ENCODE measurements around the gene C17orf67.
A peak's percentile ranks its signal among the peaks of the same experiment; 100 is the strongest.

Gene C17orf67

GRCh38 chr17:56833057-56833808 is 487 bp downstream of the C17orf67 start:
- DNase-seq (ENCODE audit: low spot score): no peak

- no peak for DNase-seq (ENCODE audit: low spot score)
Observed at GRCh38 chr17:56832446-56832845, 1.3 kb downstream of the C17orf67 start.

- no peak for DNase-seq (ENCODE audit: low spot score)
Observed at GRCh38 chr17:56831369-56832095, 2.2 kb downstream of the C17orf67 start.

GRCh38 chr17:56830726-56831368 is 2.9 kb downstream of the C17orf67 start:
- DNase-seq (ENCODE audit: low spot score): no peak

DNA sequence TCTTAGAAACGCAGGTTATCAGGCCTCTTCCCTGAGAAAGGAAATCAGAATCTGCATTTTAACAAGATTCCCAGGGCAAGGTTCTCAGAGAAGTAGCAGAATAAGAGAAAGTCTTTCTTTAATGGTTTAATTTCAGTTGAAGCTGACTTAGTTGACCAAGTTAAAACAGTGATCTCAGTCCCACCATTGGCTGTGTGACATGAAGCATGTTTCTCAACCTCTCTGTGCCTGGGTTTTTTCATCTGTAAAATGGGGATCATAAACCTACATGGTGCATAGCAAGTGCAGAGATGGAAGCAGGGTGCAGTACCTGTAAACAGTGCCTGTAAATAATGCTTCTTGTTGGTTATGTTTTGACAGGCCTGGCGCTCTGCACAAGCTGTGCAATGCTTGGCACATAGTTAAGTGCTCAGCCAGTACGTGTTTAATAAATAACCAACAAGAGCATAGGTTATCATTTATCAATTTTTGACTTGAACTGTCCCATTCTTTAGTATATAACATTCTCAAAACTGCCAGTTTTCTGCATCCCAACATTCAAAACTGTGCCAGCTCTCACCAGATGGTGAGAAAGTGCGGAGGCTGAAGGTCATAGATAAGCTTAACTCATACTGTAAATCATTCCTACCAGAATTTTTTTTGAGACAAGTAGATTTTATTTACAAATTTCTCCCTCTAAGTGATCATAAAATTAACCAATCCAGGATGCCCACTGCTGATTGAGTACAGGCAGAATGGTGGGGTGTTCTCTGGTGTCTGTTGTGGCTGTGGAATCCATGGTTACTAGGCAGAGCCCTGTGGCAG is 6.9 kb downstream of the C17orf67 start:
- no peak for DNase-seq (ENCODE audit: low spot score)

GRCh38 chr17:56824503-56824902 is 9.2 kb downstream of the C17orf67 start:
- DNase-seq (ENCODE audit: low spot score): no peak

GRCh38 chr17:56823848-56824247 is 9.9 kb downstream of the C17orf67 start:
- DNase-seq (ENCODE audit: low spot score): no peak

DNA sequence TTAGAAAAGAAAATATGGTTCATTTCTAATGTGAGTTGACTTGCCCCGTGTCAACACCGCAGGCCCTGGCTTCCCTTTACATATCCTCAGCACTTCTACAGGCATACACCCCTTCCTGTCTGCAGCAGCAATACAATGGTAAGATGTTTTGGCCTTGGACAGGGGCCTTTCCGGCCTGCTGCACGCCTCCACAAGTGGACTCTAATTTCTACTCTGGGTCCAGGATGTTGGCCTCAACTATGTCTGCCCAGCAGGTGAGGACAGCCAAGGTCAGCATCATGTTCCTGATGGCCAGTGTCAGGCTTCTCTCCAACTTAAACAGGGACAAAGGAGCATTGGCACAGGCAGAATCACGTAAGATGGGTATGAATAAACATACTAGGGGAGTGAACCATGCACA is 11.0 kb downstream of the C17orf67 start:
- no peak for DNase-seq (ENCODE audit: low spot score)

DNA sequence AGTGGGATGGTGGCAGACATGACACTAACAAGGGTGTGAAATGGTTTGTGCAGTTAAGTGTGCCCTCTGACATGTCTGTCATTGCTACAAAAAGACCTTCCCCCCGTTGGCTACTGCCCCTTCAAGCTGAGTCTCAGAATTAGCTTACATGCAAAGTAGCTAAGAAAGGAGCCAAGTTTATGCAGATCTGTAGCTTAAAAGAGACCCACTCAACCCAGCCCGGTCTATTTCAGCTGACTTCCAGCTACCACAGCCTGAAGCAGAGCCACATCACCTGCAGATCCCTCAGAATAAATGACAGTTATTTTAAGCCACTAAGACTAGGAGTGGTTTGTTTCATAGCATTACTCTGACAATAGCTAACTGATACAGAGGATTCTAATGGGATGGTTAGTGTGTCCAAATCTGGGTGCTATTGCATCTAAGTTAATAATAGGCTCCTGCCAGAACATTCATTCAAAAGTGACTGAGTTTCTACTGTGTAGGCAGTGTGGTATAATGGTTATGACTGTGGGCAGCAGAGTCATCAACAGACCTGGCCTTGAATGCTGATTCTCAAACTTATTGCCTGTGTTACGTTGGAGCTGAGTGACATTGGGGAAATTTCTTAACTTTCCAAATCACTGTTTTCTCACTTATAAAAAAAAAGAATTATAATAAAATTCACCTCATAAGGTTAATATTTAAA is 11.7 kb downstream of the C17orf67 start:
- no peak for DNase-seq (ENCODE audit: low spot score)

DNA sequence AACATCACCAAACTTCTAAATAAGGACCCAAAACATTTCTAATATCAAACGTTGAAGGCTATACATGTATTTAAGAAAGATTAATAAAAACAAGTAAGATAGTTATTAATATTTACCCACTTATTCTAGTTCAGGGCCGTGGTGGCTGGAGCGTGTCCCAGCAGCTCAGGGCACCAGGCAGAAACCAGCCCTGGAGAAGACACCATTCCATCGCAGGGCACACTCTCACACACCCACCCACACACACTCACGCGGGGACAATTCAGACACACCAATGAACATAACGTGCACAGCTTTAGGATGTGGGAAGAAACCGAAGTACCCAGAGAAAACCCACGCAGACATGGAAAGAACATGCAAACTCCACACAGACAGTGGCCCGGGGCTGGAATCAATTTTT is 13.5 kb downstream of the C17orf67 start:
- DNase-seq (ENCODE audit: low spot score): no peak

DNA sequence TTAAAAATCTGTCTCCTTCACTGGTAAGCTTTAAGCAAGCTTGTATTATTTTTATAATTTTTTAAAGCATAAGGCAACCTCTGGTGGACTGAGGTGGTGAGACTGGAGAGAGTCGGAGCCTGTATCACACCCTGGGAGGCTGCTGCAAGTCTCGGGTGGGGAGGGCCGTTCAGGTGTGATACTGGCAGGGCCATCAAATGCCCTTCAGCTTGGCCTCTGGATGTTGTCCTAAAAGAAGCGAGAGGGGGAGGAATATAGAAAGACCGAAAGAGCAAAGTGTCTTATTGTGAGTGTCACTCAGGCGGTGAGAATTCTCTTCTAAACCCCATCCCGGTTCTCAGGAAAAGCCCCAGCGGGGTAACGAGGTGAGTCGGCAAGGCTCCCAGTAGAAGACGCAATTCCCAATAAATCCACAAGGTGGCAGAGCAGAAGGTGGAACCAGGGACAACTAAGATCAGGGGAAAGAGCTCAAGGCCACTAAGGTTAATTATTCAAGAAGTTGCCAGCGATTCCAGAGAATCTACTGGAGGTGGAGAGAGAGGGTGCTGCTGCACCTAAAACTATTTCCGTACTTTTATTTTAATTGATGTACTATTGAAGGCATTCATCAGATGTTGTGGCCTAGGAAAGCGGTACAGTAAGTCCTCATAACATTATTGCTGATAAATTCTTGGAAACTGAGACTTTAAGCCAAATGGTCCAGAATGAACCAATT is 14.1 kb downstream of the C17orf67 start:
- peak; percentile 90 for DNase-seq (ENCODE audit: low spot score)

DNA sequence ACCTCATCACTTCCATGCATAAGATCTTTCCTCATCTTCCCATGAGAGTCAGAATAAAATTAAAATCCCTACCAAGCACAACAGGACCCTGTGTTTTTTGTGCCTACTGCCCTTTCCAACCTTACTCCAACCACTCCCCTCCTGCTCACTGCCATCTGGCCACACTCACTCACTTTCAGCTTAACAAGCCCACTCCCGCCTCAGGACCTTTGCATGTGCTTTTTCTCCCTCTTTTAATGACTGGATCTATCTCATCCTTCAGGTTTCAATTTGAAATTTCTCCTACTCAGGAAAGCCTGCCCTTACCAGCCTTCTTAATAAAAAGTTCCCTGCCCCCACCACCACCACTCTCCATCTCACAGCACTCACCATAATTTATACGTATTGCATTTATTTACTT is 14.7 kb downstream of the C17orf67 start:
- DNase-seq (ENCODE audit: low spot score): no peak

DNA sequence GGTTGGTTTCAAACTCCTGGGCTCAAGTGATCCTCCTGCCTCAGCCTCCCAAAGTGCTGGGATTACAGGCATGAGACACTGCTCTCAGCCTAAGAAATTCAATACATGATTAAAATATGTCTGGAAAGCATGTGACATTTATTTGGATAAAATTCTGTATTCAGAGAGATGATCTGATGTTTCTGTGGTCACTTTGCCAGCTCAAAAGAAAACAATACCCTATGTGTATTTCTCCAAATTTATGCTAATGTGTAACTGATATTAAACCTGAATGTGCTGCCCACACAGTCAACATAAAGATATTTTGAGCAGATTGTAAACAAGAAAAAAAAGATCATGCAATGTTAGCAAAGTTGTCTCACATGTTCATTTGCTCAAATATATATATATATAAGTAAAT is 16.7 kb downstream of the C17orf67 start:
- no peak for DNase-seq (ENCODE audit: low spot score)

GRCh38 chr17:56815711-56816110 is 18.0 kb downstream of the C17orf67 start:
- DNase-seq (ENCODE audit: low spot score): no peak

- peak; percentile 24 for DNase-seq (ENCODE audit: low spot score)
Observed at GRCh38 chr17:56812901-56813388, 20.8 kb downstream of the C17orf67 start.

- no peak for DNase-seq (ENCODE audit: low spot score)
Observed at GRCh38 chr17:56810891-56811775, 22.6 kb downstream of the C17orf67 start.

GRCh38 chr17:56810343-56810742 is 23.4 kb downstream of the C17orf67 start:
- DNase-seq (ENCODE audit: low spot score): no peak

GRCh38 chr17:56809820-56810179 is 23.9 kb downstream of the C17orf67 start:
- no peak for DNase-seq (ENCODE audit: low spot score)

DNA sequence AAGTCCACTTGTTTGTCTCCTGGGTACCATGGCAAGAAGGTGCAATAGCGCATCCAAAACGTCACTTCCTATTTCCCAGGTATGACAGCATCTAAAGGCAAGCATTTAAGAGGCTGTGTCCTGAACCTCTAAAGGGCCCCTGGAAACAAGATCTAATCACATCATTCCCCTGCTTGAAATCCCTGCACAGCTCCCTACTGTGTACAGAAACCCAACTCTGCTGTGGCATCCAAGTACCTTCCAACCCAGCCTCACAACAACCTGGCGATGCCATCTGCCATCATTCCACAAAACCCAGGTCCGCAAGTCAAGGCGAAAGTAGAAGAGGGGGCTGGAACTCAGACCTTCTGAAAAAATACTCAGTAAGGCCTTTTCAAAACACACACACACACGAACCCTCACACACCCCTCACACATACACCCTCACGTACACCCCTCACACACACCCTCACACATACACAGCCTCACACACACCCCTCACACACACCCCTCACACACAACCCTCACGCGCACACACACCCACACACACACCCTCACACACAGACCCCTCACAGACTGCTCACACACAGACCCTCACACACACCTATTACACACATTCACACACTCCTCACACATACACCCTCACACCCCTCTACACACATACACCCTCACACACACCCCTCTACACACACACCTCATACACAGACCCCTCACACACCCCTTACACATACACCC is 24.5 kb downstream of the C17orf67 start:
- DNase-seq (ENCODE audit: low spot score): no peak
